Iris pigment epithelial cell (primary cell): ENCODE measurements around the gene TNFSF10.
A peak's percentile ranks its signal among the peaks of the same experiment; 100 is the strongest.

Experiments
- DNase-seq: peaks from one replicate; pipeline ENCODE4 v3.0.0-alpha.2; 2011; ENCODE audit warnings: low read depth

The TNFSF10 gene

DNA sequence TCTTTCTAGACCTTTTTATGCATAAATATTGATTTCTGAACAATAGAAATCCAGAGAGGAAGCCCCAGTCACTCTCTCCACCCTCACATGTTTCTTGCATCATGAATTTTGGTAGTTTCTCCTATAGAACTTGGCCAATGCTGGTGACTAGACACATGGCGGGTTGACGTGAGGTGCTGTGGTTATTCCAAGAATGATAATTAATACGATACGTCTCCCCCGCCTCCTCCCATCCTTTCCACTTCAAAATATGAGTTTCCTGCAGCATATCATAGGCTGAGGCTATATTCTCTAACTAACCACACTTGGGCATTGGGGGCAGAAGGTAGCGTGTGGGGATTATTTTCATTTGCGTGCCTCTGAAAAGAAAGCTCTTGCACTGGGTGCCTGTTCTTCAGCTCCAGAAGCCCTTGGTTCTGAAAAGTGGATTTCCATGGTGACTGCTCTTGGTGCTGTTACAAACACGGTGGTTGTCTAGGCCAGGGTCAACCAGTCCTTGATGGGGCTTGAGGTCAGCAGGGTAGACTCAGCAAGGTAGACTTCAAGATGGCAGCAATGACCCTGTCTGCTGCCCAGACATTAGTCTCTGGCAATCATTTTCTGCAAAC lies 5.3 kb downstream of the TNFSF10 start:
- DNase-seq = no peak

- peak; percentile 77 for DNase-seq
Measured at GRCh38 chr3:172516318-172517214, 6.7 kb downstream of the TNFSF10 start.

DNA sequence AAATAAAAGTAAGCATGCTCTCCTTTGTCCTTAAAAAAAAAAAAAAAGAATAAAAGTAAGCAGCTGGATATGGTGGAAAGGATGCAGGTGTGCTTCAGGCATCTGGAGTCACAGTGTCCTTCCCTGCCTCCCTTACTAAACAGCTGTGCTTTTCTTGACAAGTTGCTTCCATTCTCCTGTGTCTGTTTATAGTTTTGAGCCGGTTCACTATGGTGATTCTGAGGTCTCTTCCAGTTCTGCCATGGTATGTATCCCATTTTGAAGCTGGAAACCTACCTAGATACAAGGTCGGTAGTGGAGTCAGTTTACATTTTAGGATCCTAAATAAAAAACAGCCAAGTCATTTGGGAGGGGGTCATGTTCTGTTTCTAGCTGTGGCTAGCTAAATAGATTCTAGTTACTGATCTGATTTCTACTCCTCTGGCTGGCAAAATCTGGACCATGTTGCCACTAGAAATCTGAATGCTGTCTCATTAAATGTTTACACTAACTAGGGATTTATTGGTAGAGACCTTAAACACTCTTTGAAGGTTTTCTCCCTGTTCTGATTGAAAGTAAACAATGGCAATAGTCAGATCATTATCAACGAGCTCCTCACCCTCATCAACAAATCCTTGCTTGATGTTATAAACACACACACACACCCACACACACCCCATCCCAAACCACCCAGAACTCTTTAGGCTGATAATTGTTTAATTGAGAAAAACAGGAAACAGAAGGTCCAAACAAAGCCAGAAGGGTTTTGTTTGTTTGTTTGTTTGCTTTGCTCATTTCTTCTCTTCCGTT lies 7.9 kb downstream of the TNFSF10 start:
- DNase-seq = no peak

DNA sequence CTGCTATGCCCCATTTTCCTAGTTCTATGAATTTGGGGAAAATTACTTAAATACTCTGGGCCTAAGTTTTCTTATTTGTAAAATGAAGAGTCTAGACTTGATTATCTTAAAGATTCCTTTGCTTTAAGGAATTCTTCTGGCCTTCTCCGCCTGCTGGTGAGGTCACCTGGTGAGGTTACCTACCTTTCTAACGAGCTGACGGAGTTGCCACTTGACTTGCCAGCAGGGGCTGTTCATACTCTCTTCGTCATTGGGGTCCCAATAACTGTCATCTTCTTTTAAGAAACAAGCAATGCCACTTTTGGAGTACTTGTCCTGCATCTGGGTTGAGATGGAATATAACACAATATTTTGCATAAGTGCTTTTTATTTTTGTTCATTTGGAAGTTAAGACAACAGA lies 8.6 kb downstream of the TNFSF10 start:
- no peak for DNase-seq

- peak; percentile 59 for DNase-seq
Measured at GRCh38 chr3:172513488-172513887, 9.7 kb downstream of the TNFSF10 start.

- DNase-seq = peak; percentile 69
Measured at GRCh38 chr3:172511783-172512762, 11.2 kb downstream of the TNFSF10 start.

- no peak for DNase-seq
Measured at GRCh38 chr3:172506094-172506493, 17.1 kb downstream of the TNFSF10 start.

DNA sequence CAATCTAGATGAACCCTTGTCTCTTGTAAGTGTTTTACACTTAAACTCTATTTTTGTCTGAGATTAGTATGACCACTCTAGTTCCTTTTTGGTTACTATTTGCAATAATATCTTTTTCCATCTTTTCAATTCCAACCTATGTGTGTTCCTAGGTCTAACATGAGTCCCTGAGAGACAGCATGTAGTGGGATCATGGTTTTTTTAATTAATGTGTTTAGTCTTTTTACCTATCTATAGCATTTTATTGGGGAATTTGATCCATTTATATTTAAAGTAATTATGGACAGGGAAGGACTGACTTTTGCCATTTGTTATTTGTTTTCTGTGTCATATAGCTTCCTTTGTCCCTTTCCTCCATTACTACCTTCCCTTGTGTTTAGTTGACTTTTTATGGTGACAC lies 21.7 kb downstream of the TNFSF10 start:
- no peak for DNase-seq

- peak; percentile 74 for DNase-seq
Measured at GRCh38 chr3:172490198-172490669, 33.0 kb downstream of the TNFSF10 start.

GRCh38 chr3:172478116-172478515 lies 45.1 kb downstream of the TNFSF10 start:
- no peak for DNase-seq

DNA sequence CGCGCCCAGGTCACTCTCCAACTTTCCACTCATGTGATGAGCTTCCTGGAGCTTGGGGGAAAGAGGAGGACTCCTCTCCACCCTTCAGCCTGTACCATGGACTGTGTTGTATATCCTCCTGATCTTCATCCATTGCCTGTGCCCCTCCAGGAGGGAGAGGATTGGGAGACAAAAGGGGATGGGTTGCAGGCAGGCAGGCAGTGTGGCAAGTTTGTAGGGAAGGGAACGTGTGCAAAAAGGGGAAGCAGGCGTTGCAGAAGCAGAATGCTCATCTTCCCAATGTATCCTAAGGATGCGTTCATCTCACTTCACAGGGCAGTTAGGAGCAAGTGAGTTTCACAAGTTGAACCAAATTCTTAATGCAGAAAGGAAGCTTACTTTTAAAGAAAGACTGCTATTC lies 46.9 kb downstream of the TNFSF10 start:
- DNase-seq = no peak

DNA sequence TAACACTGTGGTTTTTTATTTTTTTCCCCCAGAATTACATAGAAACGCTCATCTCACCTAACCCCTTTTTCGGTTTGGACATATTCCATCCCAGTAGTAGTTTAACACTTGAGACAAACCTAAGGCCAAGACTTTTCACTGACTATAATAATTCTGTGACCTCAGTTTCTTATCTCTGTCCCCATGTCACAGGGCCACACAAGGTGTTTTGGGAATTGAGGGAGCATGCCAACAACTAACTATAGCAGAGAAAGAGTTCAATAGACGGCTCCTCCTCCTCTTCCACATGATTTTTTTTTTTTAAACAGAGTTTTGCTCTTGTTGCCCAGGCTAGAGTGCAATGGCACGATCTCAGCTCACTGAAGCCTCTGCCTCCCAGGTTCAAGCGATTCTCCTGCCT lies 47.5 kb downstream of the TNFSF10 start:
- no peak for DNase-seq

DNA sequence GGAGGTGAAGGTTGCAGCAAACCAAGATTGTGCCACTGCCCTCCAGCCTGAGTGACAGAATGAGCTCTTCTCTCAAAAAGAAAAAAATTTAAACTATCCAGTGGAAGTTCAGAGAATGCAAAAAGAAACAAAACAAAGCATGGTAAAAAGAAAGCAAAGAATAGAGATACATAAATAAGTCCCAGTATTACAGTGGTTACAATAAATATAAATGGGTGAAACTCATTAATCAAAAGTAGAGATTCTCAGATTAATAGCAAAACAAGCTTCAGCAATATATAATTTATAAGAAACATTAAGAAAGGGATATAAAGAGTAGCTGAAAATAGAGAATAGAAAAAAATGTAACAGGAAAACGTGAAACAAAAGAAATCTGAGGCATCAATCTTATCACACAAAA lies 51.3 kb downstream of the TNFSF10 start:
- DNase-seq = no peak

- no peak for DNase-seq
Measured at GRCh38 chr3:172470588-172470987, 52.6 kb downstream of the TNFSF10 start.

GRCh38 chr3:172467170-172467824 lies 55.9 kb downstream of the TNFSF10 start:
- peak; percentile 89 for DNase-seq

DNA sequence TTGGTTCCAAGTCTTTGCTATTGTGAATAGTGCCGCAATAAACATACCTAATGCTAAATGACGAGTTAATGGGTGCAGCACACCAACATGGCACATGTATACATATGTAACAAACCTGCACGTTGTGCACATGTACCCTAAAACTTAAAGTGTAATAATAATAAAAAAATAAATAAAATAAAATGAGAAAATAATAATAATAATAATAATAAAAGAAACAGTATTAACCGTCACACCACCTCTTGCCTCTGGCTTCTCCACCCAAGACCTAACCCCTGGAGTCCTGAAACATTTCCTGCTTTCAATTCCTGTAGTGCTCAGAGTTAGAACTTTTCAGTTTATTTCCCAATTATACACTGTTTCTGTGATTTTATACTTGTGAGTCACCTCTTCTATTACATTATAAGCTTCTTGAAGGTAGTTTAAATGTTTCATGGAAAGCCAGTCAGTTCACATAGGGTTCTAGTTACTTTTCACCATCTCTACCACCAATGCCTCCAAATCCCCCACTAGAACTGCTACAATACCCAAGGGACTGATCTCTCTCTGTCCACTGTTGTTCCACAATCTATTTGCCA lies 56.6 kb downstream of the TNFSF10 start:
- DNase-seq = peak; percentile 53

DNA sequence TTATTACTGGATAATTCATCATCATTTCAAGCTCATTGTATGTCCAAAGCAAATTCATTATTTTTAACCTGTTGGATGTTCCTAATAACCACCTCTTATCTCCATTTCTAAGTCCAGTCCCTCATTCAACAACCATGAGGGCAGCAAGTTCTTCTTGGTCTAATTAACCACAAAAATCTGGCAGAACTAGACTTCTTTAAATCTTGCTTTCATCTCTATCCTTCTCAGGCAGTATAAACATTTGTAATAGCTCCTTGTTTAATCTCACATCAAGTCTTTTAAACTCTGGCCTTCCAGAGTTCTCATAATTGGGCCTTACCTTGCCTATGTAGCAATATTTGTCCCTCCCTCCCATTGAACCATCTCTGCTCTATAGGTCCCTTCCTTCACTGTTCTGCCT lies 57.9 kb downstream of the TNFSF10 start:
- DNase-seq = peak; percentile 8

GRCh38 chr3:172464306-172464705 lies 58.9 kb downstream of the TNFSF10 start:
- DNase-seq = no peak

GRCh38 chr3:172461530-172462138 lies 61.6 kb downstream of the TNFSF10 start:
- DNase-seq = peak; percentile 22

- no peak for DNase-seq
Measured at GRCh38 chr3:172456404-172456803, 66.8 kb downstream of the TNFSF10 start.
